Lower leg skin (tissue), 4 donors: Measurements from ENCODE around the gene RHCG. TPM values are rescaled to one million over a fixed set of nuclear protein-coding genes. Genes with fewer than 3 reads are reported as not detected.

Source experiments
- DNase-seq, 2 donors: peaks; one replicate each; pipeline ENCODE4 v3.0.0-alpha.2; 2019; ENCODE audit warnings: low spot score in 2 of 2
- H3K4me3 ChIP-seq: fragments of 200-600 bp; sonication (generic); 2 replicates; pipeline ENCODE4 v1.5.1; 2017; ENCODE audit warnings: mild to moderate bottlenecking, low read depth; ENCODE audit not compliant: poor library complexity, severe bottlenecking
- POLR2A ChIP-seq, 2 donors: fragments of 450-650 bp; IDR thresholded peaks; one replicate each; pipeline ENCODE4 v1.6.1; 2016 to 2017; ENCODE audit warnings: antibody characterized with exemption in 2 of 2, mild to moderate bottlenecking in 1 of 2, moderate library complexity in 1 of 2
- WGBS, 2 donors: methylation state at CpG; one replicate each; pipeline ENCODE4 v1.1.5; 2018; 5-methylcytosine and 5-hydroxymethylcytosine counted together
- intact Hi-C: fragments of 100-400 bp; cut with DNase I; formaldehyde crosslinking; loops from one replicate; pipeline ENCODE4 v1.15.0; 2023; ENCODE audit warnings: low total_unique reads
- total RNA-seq, 4 donors: library from RNA; depleted of rRNA; stranded (reverse); fragments of >200 nt; gene quantifications; one replicate each; pipeline ENCODE4 v1.1.0, GENCODE V29; 2016
- TF ChIP-seq, protein P1 (sequence below), 3 donors: fragments of 450-650 bp; IDR thresholded peaks; one replicate each; pipeline ENCODE4 v1.5.1; 2016; ENCODE audit warnings: antibody characterized with exemption in 3 of 3, mild to moderate bottlenecking in 3 of 3, moderate library complexity in 2 of 3

Gene RHCG
- total RNA-seq, 4 donors from 2014 or later: 1.3 to 29.0 (median 23.7) TPM

DNA sequence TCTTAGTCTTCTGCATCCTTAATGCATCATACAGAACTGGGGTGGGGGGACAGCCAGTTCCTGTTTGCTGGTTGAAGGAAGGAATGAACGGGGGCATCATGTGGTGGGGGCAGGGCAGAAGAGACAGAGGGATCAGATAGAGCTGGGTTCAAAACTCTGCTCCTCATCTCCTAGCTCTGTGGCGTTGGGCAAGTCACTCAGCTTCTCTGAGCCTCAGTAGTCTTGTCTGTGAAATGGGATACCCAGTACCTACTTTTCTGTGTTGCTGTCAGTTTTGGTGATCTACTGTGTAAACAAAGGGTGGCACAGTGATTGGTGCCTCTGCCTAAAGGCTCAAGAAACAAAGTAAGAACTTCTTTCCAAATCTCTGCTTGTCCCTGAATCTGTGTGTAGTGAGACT is 36.3 kb downstream of the RHCG start:
- no peak overlapping the region for H3K4me3 ChIP-seq
- no peak for DNase-seq
- 69 to 70% methylated on average over 2 of the region's 2 CpGs for WGBS, 2 donors
- intact Hi-C loops: no loop called here
- TF ChIP-seq POLR2A (IDR thresholded peaks at IDR 0.05): no peak
- TF ChIP-seq, protein P1, sequence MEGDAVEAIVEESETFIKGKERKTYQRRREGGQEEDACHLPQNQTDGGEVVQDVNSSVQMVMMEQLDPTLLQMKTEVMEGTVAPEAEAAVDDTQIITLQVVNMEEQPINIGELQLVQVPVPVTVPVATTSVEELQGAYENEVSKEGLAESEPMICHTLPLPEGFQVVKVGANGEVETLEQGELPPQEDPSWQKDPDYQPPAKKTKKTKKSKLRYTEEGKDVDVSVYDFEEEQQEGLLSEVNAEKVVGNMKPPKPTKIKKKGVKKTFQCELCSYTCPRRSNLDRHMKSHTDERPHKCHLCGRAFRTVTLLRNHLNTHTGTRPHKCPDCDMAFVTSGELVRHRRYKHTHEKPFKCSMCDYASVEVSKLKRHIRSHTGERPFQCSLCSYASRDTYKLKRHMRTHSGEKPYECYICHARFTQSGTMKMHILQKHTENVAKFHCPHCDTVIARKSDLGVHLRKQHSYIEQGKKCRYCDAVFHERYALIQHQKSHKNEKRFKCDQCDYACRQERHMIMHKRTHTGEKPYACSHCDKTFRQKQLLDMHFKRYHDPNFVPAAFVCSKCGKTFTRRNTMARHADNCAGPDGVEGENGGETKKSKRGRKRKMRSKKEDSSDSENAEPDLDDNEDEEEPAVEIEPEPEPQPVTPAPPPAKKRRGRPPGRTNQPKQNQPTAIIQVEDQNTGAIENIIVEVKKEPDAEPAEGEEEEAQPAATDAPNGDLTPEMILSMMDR (IDR thresholded peaks at IDR 0.05): no peak

DNA sequence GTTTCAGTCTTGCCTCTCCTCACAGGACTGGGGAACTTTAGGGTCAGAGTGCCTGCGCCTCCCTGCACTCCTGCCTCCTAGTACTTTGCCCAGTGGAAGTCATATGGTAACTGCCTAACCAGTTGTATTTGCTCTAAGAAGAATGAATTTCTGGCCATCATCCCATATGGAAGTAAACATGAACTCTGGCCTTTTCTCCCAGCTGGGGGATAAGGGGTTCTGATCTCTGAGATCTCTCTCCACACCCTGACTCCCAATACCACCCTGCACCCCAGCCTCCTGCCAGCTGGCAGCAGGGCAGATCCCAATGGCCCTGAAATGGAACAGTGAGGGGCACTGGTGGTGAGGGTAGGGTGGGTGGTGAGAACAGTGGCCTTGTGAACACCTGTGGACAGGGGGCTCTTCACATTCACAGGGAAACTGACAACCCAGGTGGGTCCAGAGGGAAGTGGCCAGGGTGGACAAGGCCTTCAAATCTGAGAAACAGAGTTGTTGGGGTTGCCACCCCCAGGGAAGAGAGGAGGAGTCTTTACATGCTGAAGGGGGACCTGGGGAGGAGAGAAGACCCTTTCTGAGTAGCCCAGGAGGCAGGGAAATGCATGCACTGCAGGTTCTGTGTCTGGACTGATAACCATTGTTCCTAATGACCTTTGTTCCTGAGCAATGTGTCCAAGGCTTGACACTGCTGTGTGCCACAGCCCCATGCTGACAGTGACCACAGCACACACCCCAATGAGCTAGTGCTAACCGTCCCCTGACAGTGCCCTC is 36.9 kb downstream of the RHCG start:
- TF ChIP-seq, protein P1 (IDR thresholded peaks at IDR 0.05): no peak
- no peak for TF ChIP-seq POLR2A (IDR thresholded peaks at IDR 0.05)
- WGBS, 2 donors: 61 to 64% methylated on average over 2 of the region's 2 CpGs
- H3K4me3 ChIP-seq: no peak overlapping the region
- DNase-seq: no peak
- intact Hi-C loops: no loop called here

DNA sequence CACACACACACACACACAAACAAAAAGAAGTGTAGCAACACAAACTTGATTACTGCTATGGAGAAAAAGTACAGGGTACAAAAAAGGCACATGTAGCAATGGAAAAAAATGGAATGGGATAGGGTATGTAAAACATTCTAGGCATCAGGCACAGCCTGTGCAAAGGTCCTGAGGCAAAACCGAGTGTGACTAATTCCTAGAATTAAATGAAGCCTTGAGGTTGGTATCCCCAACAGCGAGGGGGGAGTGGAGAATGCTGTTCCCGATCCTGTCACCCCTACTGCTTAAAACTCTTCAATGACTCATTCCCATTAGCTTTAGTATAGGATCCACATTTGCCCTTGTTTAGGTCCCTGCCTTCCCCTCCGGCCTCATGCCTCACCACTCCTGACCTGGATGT is 37.9 kb downstream of the RHCG start:
- H3K4me3 ChIP-seq: no peak overlapping the region
- TF ChIP-seq, protein P1 (IDR thresholded peaks at IDR 0.05): no peak
- no peak for TF ChIP-seq POLR2A (IDR thresholded peaks at IDR 0.05)
- intact Hi-C loops: no loop called here
- no peak for DNase-seq
- WGBS, 2 donors: 49 to 64% methylated on average over 4 of the region's 4 CpGs

DNA sequence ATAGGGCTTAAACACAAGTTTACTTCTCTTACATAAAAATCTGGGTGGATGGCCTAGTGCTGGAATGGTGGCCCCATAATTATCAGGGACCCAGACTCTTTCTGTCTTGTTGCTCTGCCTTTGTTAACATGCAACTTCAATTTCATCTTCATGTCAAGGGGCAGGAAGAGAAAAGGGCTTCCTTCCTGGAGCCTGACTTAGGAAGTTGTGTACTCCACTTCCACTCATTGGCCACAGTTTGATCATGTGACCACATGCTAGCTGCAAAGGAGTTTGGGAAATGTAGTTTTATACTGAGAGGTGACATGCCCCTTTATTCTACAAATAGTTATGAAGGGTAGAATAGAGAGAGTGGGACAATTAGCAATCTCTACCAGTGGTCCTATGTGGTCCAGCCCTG is 39.3 kb downstream of the RHCG start:
- DNase-seq: no peak
- no peak for TF ChIP-seq POLR2A (IDR thresholded peaks at IDR 0.05)
- TF ChIP-seq, protein P1 (IDR thresholded peaks at IDR 0.05): no peak
- intact Hi-C loops: no loop called here
- H3K4me3 ChIP-seq: no peak overlapping the region

DNA sequence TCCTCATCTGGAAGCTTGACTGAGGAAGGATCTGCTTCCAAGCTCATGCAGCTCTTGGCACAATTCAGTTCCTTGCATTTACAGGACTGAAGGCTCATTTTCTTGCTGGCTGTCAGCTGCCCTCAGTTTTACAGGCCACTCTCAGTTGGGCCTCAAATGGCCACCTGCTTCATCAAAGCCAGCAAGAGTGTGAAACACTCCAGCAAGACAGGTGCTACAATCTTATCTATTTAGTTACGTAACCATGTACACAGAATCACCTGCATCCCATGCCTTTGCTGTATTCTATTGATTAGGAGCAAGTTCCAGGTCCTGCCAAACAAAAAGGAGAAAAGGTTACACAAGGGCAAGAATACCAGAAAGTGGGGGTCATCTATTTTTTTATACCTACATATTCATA is 40.8 kb downstream of the RHCG start:
- DNase-seq: no peak
- TF ChIP-seq POLR2A (IDR thresholded peaks at IDR 0.05): no peak
- TF ChIP-seq, protein P1 (IDR thresholded peaks at IDR 0.05): no peak
- 97 to 100% methylated on average over 1 of the region's 1 CpG for WGBS, 2 donors
- intact Hi-C loops: no loop called here
- no peak overlapping the region for H3K4me3 ChIP-seq

DNA sequence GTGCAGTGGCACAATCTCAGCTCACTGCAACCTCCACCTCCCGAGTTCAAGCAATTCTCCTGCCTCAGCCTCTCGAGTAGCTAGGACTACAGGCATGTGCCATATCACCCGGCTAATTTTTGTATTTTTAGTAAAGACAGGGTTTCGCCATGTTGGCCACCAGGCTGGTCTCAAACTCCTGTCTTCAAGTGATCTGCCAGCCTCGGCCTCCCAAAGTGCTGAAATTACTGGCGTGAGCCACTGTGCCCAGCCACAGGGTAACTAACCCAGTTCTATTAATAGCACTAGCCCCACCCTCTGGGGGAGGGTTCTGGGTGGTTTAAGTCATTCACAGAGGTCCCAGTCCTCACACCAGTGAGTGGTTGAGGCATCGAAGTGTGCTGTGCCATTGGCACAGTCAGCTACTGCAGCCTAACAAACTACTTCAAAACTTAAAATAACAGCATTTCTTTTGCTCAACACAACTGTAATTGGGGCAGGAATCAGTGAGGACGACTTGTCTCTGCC is 44.0 kb downstream of the RHCG start:
- DNase-seq: no peak
- intact Hi-C loops: no loop called here
- 67 to 84% methylated on average over 8 of the region's 8 CpGs for WGBS, 2 donors
- no peak overlapping the region for H3K4me3 ChIP-seq
- TF ChIP-seq, protein P1 (IDR thresholded peaks at IDR 0.05): no peak
- no peak for TF ChIP-seq POLR2A (IDR thresholded peaks at IDR 0.05)
